ENCODE data around the gene C14orf180. TPM values are rescaled to one million over a fixed set of nuclear protein-coding genes. Genes with fewer than 3 reads are reported as not detected.

C14orf180 gene
- total and polyA plus RNA-seq, 10 of the 15 experiments (the other 5 are each of a cell fraction or from before 2014, with no cell fraction given), result not detected

GRCh38 chr14:104576232-104576969 lies 3.2 kb upstream of the C14orf180 start:
- Histone ChIP-seq H3K4me1 (ENCODE audit: control insufficient read depth, insufficient read depth, low read length) (no peaks in the 10 kb centered on the region), H3K4me3 (no peak overlapping the region), H4K20me1 (ENCODE audit: control insufficient read depth, insufficient read depth) (no peaks in the 10 kb centered on the region), H3K9me3 (replicated peaks; ENCODE audit: control insufficient read depth, insufficient read depth, low read length) (no peaks in the 10 kb centered on the region), H3K79me2 (ENCODE audit: control insufficient read depth, insufficient read depth, low read length) (no peaks in the 10 kb centered on the region), H3K4me2 (ENCODE audit: control insufficient read depth, insufficient read depth) (no peak overlapping the region), H3K27ac (ENCODE audit: control insufficient read depth, insufficient read depth) (no peak overlapping the region), H3K27me3 (replicated peaks in 1 of 2; ENCODE audit: control insufficient read depth in 2 of 2, insufficient read depth in 2 of 2, low read length in 1 of 2) (peaks cover 0 to 2% of the 10 kb centered on the region in 2 experiments; a peak in 2 of 4 replicates), H3K9ac (ENCODE audit: control insufficient read depth, insufficient read depth, low read length) (no peak overlapping the region), H2AFZ (ENCODE audit: control insufficient read depth, low read depth, low read length) (no peak overlapping the region), H3K36me3 (ENCODE audit: control insufficient read depth in 2 of 2, insufficient read depth in 2 of 2, low read length in 1 of 2) (no peaks in the 10 kb centered on the region)
- CTCF ChIA-PET, result interaction anchor here (0.9 kb wide), 1 partner anchor 725 kb away, joined by 3 read pairs; no protein-coding TSS in a partner anchor
- intact Hi-C loops (cut with micrococcal nuclease; ENCODE audit: unreplicated experiment), result no loop called here
- DNase-seq (ENCODE audit: low read depth, low spot score) (no peak), ATAC-seq (no peak), FAIRE-seq (no peak)
- RAD21 ChIA-PET (ENCODE audit: unreplicated experiment), result no interaction called here
- WGBS (ENCODE audit: insufficient coverage, insufficient replicate concordance, low lambda C conversion rate, missing lambda C conversion rate), result 49% methylated on average over 15 of the region's 16 CpGs
- in situ Hi-C loops (cut with MboI), result no loop called here
- SMC1A ChIA-PET (ENCODE audit: uncharacterized antibody, unreplicated experiment), result no interaction called here
- POLR2A ChIA-PET, result no interaction called here
- TF ChIP-seq ZBTB11 (CRISPR knock-in tag; IDR thresholded peaks at IDR 0.05) (no peak), NFXL1 (IDR thresholded peaks at IDR 0.05; ENCODE audit: borderline replicate concordance) (no peak), SRF (IDR thresholded peaks at IDR 0.05; ENCODE audit: low read depth in 2 of 2, low read length in 2 of 2) (no peak), SMC3 (IDR thresholded peaks at IDR 0.05; ENCODE audit: borderline replicate concordance, low read length) (no peak), IKZF2 (IDR thresholded peaks at IDR 0.05) (no peak), GATAD2B (conservative IDR thresholded peaks at IDR 0.05; ENCODE audit: low read depth) (no peak), RFX5 (IDR thresholded peaks at IDR 0.05; ENCODE audit: low read depth, low read length) (no peak), PML (IDR thresholded peaks at IDR 0.05; ENCODE audit: low read length) (no peak), BCL3 (IDR thresholded peaks at IDR 0.05; ENCODE audit: borderline replicate concordance, insufficient read depth, low read depth, low read length, poor library complexity, severe bottlenecking) (no peak), ATF3 (IDR thresholded peaks at IDR 0.05; ENCODE audit: borderline replicate concordance, extremely low read depth, low read depth, low read length) (no peak), YY1 (IDR thresholded peaks at IDR 0.05; ENCODE audit: low read depth, low read length) (no peak), POU2F2 (IDR thresholded peaks at IDR 0.05; ENCODE audit: borderline replicate concordance, low read depth, low read length) (no peak), TBL1XR1 (IDR thresholded peaks at IDR 0.05; ENCODE audit: low read depth, low read length) (no peak), FOXK2 (IDR thresholded peaks at IDR 0.05) (no peak), SPI1 (IDR thresholded peaks at IDR 0.05; ENCODE audit: borderline replicate concordance, insufficient read depth, low read depth, low read length) (no peak)
- no TSS peak for BruUV-seq (replicated peaks)

Measured in GM12878 (cell line).